Measurements from ENCODE around the gene PCDHB5.

- TF ChIP-seq, protein P1, sequence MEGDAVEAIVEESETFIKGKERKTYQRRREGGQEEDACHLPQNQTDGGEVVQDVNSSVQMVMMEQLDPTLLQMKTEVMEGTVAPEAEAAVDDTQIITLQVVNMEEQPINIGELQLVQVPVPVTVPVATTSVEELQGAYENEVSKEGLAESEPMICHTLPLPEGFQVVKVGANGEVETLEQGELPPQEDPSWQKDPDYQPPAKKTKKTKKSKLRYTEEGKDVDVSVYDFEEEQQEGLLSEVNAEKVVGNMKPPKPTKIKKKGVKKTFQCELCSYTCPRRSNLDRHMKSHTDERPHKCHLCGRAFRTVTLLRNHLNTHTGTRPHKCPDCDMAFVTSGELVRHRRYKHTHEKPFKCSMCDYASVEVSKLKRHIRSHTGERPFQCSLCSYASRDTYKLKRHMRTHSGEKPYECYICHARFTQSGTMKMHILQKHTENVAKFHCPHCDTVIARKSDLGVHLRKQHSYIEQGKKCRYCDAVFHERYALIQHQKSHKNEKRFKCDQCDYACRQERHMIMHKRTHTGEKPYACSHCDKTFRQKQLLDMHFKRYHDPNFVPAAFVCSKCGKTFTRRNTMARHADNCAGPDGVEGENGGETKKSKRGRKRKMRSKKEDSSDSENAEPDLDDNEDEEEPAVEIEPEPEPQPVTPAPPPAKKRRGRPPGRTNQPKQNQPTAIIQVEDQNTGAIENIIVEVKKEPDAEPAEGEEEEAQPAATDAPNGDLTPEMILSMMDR (conservative IDR thresholded peaks at IDR 0.05 in 1 of 2, IDR thresholded peaks at IDR 0.05 in 1 of 2; ENCODE audit: low read depth in 1 of 2, low read length in 2 of 2): no peak
- no peak for TF ChIP-seq EZH2 (IDR thresholded peaks at IDR 0.05; ENCODE audit: low read length, missing control alignments)
Measured at GRCh38 chr5:141121985-141122384, 13.0 kb upstream of the PCDHB5 start.

All from fibroblast of lung (primary cell).